HG03025 (cell line): ENCODE measurements around the gene RXRB.

Experiments used
- ATAC-seq: cut with Tn5 transposase; IDR thresholded peaks from one replicate; pipeline ENCODE4 v1.9.1; 2021; ENCODE audit warnings: mild to moderate bottlenecking, moderate library complexity; ENCODE audit not compliant: unreplicated experiment, low FRiP score

Gene RXRB

GRCh38 chr6:33212857-33213165 lies 12.3 kb upstream of the RXRB start:
- ATAC-seq = no peak

GRCh38 chr6:33211666-33212422 lies 11.4 kb upstream of the RXRB start:
- no peak for ATAC-seq

- no peak for ATAC-seq
These were observed 10.7 kb upstream of the RXRB start for GRCh38 chr6:33211136-33211535.

- no peak for ATAC-seq
These were observed 9.4 kb upstream of the RXRB start for GRCh38 chr6:33209856-33210255.

- no peak for ATAC-seq
These were observed 7.9 kb upstream of the RXRB start, which contains the start of gene RING1 for GRCh38 chr6:33208091-33208967. TSS of gene RING1 (plus strand) at chr6:33208500. CDS start at chr6:33208823, 323 bp downstream.

GRCh38 chr6:33207552-33208090 lies 7.2 kb upstream of the RXRB start:
- no peak for ATAC-seq

- ATAC-seq = no peak
These were observed 6.5 kb upstream of the RXRB start for GRCh38 chr6:33206864-33207551.

GRCh38 chr6:33206027-33206863 lies 5.8 kb upstream of the RXRB start:
- ATAC-seq = no peak

GRCh38 chr6:33205191-33206026 lies 4.9 kb upstream of the RXRB start:
- ATAC-seq = no peak

GRCh38 chr6:33204415-33205190 lies 4.1 kb upstream of the RXRB start, which contains the start of gene HSD17B8:
TSS of gene HSD17B8 (plus strand) at chr6:33204655. CDS start at chr6:33204669, 14 bp downstream.
- ATAC-seq = peak; percentile 39

GRCh38 chr6:33204165-33204414 lies 3.6 kb upstream of the RXRB start:
- no peak for ATAC-seq

GRCh38 chr6:33203443-33204164 lies 3.1 kb upstream of the RXRB start:
- ATAC-seq = no peak

GRCh38 chr6:33202799-33203198 lies 2.3 kb upstream of the RXRB start:
- ATAC-seq = no peak

GRCh38 chr6:33201935-33202334 lies 1.5 kb upstream of the RXRB start:
- no peak for ATAC-seq

GRCh38 chr6:33201147-33201545 lies 681 bp upstream of the RXRB start:
- ATAC-seq = no peak

GRCh38 chr6:33199687-33200218 lies 712 bp downstream of the RXRB start:
- ATAC-seq = peak; percentile 6

- no peak for ATAC-seq
These were observed 1.5 kb downstream of the RXRB start for GRCh38 chr6:33198853-33199436.
